H9 (cell line): ENCODE results near the gene TMEM39A. TPM values are rescaled to one million over a fixed set of nuclear protein-coding genes. Genes with fewer than 3 reads are reported as not detected.

Experiments used
- DNase-seq: peaks from one replicate; pipeline ENCODE4 v3.0.0-alpha.2; 2017
- H2AFZ ChIP-seq: one replicate; pipeline ENCODE4 v1.6.1; 2013; ENCODE audit warnings: mild to moderate bottlenecking, low read length, control low read depth, moderate library complexity
- H2AK5ac ChIP-seq: 2 replicates; pipeline ENCODE4 v1.6.1; 2013; ENCODE audit warnings: low read length, control low read depth, mixed read lengths; ENCODE audit not compliant: insufficient read length
- H2BK120ac ChIP-seq: one replicate; pipeline ENCODE4 v1.6.1; 2013; ENCODE audit warnings: low read depth, mild to moderate bottlenecking, low read length, control low read depth, inconsistent platforms; ENCODE audit not compliant: poor library complexity, severe bottlenecking
- H2BK12ac ChIP-seq: 2 replicates; pipeline ENCODE4 v1.6.1; 2013; ENCODE audit warnings: low read length, control low read depth, mixed read lengths, low read depth; ENCODE audit not compliant: insufficient read length
- H2BK15ac ChIP-seq: 2 replicates; pipeline ENCODE4 v1.6.1; 2013; ENCODE audit warnings: low read depth, low read length, control low read depth
- H2BK20ac ChIP-seq: one replicate; pipeline ENCODE4 v1.6.1; 2013; ENCODE audit warnings: low read depth, mild to moderate bottlenecking, low read length, control low read depth, inconsistent platforms; ENCODE audit not compliant: poor library complexity, severe bottlenecking
- H2BK5ac ChIP-seq: 2 replicates; pipeline ENCODE4 v1.6.1; 2013; ENCODE audit warnings: low read length, control low read depth, mixed read lengths; ENCODE audit not compliant: insufficient read length
- H3K14ac ChIP-seq: 2 replicates; pipeline ENCODE4 v1.6.1; 2013; ENCODE audit warnings: low read length, control low read depth; ENCODE audit not compliant: insufficient read depth
- H3K18ac ChIP-seq: 2 replicates; pipeline ENCODE4 v1.6.1; 2013; ENCODE audit warnings: low read depth, mild to moderate bottlenecking, mixed read lengths, low read length, control low read depth; ENCODE audit not compliant: insufficient read length
- H3K23ac ChIP-seq: 2 replicates; pipeline ENCODE4 v1.6.1; 2013; ENCODE audit warnings: low read length, control low read depth, mixed read lengths, low read depth; ENCODE audit not compliant: insufficient read length
- H3K23me2 ChIP-seq: 2 replicates; pipeline ENCODE4 v1.6.1; 2013; ENCODE audit warnings: low read depth, mild to moderate bottlenecking, mixed read lengths, low read length, control low read depth; ENCODE audit not compliant: insufficient read length, poor library complexity, severe bottlenecking
- H3K27ac ChIP-seq: 2 replicates; pipeline ENCODE4 v1.5.1; 2013; ENCODE audit warnings: low read length, control low read depth, mixed read lengths, low read depth; ENCODE audit not compliant: insufficient read length
- H3K27me3 ChIP-seq: 2 replicates; pipeline ENCODE4 v1.6.1; 2013; ENCODE audit warnings: low read length, control low read depth, inconsistent platforms; ENCODE audit not compliant: insufficient read depth
- H3K4ac ChIP-seq: 2 replicates; pipeline ENCODE4 v1.6.1; 2013; ENCODE audit warnings: low read depth, mild to moderate bottlenecking, control low read depth, inconsistent platforms, low read length, moderate library complexity
- H3K4me1 ChIP-seq: 2 replicates; pipeline ENCODE4 v1.6.1; 2013; ENCODE audit warnings: low read length, control low read depth, inconsistent platforms; ENCODE audit not compliant: insufficient read depth
- H3K4me2 ChIP-seq: 2 replicates; pipeline ENCODE4 v1.6.1; 2013; ENCODE audit warnings: low read length, control low read depth, mixed read lengths; ENCODE audit not compliant: insufficient read length, insufficient read depth
- H3K56ac ChIP-seq: 2 replicates; pipeline ENCODE4 v1.6.1; 2013; ENCODE audit warnings: low read depth, mild to moderate bottlenecking, mixed read lengths, low read length, control low read depth; ENCODE audit not compliant: insufficient read length
- H3K79me1 ChIP-seq: 2 replicates; pipeline ENCODE4 v1.6.1; 2013; ENCODE audit warnings: low read depth, mild to moderate bottlenecking, moderate library complexity, low read length, control low read depth, inconsistent platforms; ENCODE audit not compliant: insufficient read depth, poor library complexity, severe bottlenecking
- H3K79me2 ChIP-seq: 2 replicates; pipeline ENCODE4 v1.6.1; 2013; ENCODE audit warnings: low read length, control low read depth, inconsistent platforms; ENCODE audit not compliant: insufficient read depth
- H3K9ac ChIP-seq: 2 replicates; pipeline ENCODE4 v1.6.1; 2013; ENCODE audit warnings: low read length, control low read depth, mixed read lengths; ENCODE audit not compliant: insufficient read length; ENCODE audit errors: extremely low read depth
- H3K9me3 ChIP-seq: one replicate; pipeline ENCODE4 v1.6.1; 2013; ENCODE audit warnings: low read depth, low read length, inconsistent platforms; ENCODE audit not compliant: control insufficient read depth
- H3T11ph ChIP-seq: one replicate; pipeline ENCODE4 v1.6.1; 2013; ENCODE audit warnings: mild to moderate bottlenecking, low read length, control low read depth, inconsistent platforms
- H4K20me1 ChIP-seq: one replicate; pipeline ENCODE4 v1.6.1; 2013; ENCODE audit not compliant: control insufficient read depth, insufficient read length, insufficient read depth
- H4K5ac ChIP-seq: 2 replicates; pipeline ENCODE4 v1.6.1; 2013; ENCODE audit warnings: low read depth, mild to moderate bottlenecking, mixed read lengths, low read length, control low read depth; ENCODE audit not compliant: insufficient read length
- H4K8ac ChIP-seq: replicated peaks from 2 replicates; pipeline ENCODE4 v1.6.1; 2013; ENCODE audit warnings: low read length, control low read depth, mixed read lengths, low read depth; ENCODE audit not compliant: insufficient read length
- H4K91ac ChIP-seq: 2 replicates; pipeline ENCODE4 v1.6.1; 2013; ENCODE audit warnings: low read depth, mild to moderate bottlenecking, moderate library complexity, mixed read lengths, low read length, control low read depth; ENCODE audit not compliant: insufficient read length
- H3K27ac Mint-ChIP-seq, 3 experiments: 2 replicates in 2 of 3; 3 replicates in 1 of 3; pipeline ENCODE4 v1.8.0; 2020 to 2021; ENCODE audit warnings: mixed read lengths in 3 of 3, mild to moderate bottlenecking in 1 of 3, moderate library complexity in 1 of 3
- H3K27me3 Mint-ChIP-seq: 2 replicates; pipeline ENCODE4 v1.8.0; 2021; ENCODE audit warnings: low read depth, mild to moderate bottlenecking, moderate library complexity, mixed read lengths
- H3K36me3 Mint-ChIP-seq, 3 experiments: 2 replicates in 2 of 3; 3 replicates in 1 of 3; pipeline ENCODE4 v1.8.0; 2020 to 2021; ENCODE audit warnings: low read depth in 3 of 3, mixed read lengths in 3 of 3; ENCODE audit not compliant: insufficient read depth in 1 of 3
- H3K4me1 Mint-ChIP-seq, 2 experiments: 2 replicates each; pipeline ENCODE4 v1.8.0; 2020; ENCODE audit warnings: mixed read lengths in 2 of 2
- H3K4me3 Mint-ChIP-seq, 2 experiments: 2 replicates in 1 of 2; 3 replicates in 1 of 2; pipeline ENCODE4 v1.8.0; 2020 to 2021; ENCODE audit warnings: mild to moderate bottlenecking in 2 of 2, mixed read lengths in 2 of 2, moderate library complexity in 1 of 2
- H3K9me3 Mint-ChIP-seq, 2 experiments: 2 replicates in 1 of 2; 3 replicates in 1 of 2; pipeline ENCODE4 v1.8.0; 2020; ENCODE audit warnings: mild to moderate bottlenecking in 2 of 2, mixed read lengths in 2 of 2, moderate library complexity in 1 of 2
- total RNA-seq: library from RNA; stranded (reverse); gene quantifications from 2 replicates; pipeline ENCODE4 v1.2.1, GENCODE V29; 2021
- TF ChIP-seq, protein P1 (sequence below): fragments of 200-600 bp; sonication (generic); conservative IDR thresholded peaks from 3 replicates; pipeline ENCODE4 v1.8.0; 2021; ENCODE audit warnings: antibody characterized with exemption, mild to moderate bottlenecking

The TMEM39A gene
- total RNA-seq, 1 experiment from 2014 or later: 45.0 TPM

DNA sequence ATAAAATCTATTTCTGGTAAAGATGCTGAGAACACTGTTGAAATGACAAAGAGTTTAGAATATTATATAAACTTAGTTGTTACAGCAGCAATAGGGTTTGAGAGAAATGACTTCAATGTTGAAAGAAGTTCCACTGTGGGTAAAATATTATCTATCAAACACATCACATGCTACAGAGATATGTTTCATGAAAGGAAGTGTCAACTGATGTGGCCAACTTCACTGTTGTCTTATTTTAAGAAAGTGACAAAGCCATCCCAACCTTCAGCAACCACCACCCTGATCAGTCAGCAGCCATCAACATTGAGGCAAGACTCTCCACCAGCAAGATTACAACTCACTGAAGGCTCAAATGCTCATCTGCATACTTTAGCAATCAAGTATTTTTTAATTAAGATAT is 20.2 kb downstream of the TMEM39A start:
- Histone ChIP-seq H3K79me2 (no peaks in the 10 kb centered on the region), H4K8ac (no peak overlapping the region), H3K9me3 (no peaks in the 10 kb centered on the region), H2AK5ac (no peak overlapping the region), H4K5ac (no peak overlapping the region), H3K56ac (no peak overlapping the region), H2BK12ac (no peak overlapping the region), H3K14ac (no peak overlapping the region), H3K79me1 (no peaks in the 10 kb centered on the region), H2BK20ac (no peak overlapping the region), H3T11ph (no peak overlapping the region), H3K23ac (no peak overlapping the region), H3K4me1 (no peaks in the 10 kb centered on the region), H4K91ac (no peak overlapping the region), H3K23me2 (no peaks in the 10 kb centered on the region), H2AFZ (no peak overlapping the region), H3K9ac (no peak overlapping the region), H2BK15ac (no peak overlapping the region), H3K27me3 (no peaks in the 10 kb centered on the region), H2BK120ac (no peak overlapping the region), H3K18ac (no peak overlapping the region), H3K4ac (no peak overlapping the region), H3K4me2 (no peak overlapping the region), H4K20me1 (no peaks in the 10 kb centered on the region), H3K27ac (no peak overlapping the region), H2BK5ac (no peak overlapping the region)
- Mint-ChIP-seq H3K27ac (no peak overlapping the region), H3K4me1 (no peaks in the 10 kb centered on the region), H3K4me3 (no peak overlapping the region), H3K9me3 (no peaks in the 10 kb centered on the region), H3K36me3 (peaks cover 23 to 51% (median 44%) of the 10 kb centered on the region in 3 experiments), H3K27me3 (no peaks in the 10 kb centered on the region)
- TF ChIP-seq, protein P1, sequence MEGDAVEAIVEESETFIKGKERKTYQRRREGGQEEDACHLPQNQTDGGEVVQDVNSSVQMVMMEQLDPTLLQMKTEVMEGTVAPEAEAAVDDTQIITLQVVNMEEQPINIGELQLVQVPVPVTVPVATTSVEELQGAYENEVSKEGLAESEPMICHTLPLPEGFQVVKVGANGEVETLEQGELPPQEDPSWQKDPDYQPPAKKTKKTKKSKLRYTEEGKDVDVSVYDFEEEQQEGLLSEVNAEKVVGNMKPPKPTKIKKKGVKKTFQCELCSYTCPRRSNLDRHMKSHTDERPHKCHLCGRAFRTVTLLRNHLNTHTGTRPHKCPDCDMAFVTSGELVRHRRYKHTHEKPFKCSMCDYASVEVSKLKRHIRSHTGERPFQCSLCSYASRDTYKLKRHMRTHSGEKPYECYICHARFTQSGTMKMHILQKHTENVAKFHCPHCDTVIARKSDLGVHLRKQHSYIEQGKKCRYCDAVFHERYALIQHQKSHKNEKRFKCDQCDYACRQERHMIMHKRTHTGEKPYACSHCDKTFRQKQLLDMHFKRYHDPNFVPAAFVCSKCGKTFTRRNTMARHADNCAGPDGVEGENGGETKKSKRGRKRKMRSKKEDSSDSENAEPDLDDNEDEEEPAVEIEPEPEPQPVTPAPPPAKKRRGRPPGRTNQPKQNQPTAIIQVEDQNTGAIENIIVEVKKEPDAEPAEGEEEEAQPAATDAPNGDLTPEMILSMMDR: no peak
- no peak for DNase-seq
